Measurements from ENCODE around the gene SLC25A34.
"Not testable (repeated sequence)": the region's sequence is repeated elsewhere in the genome, so short reads cannot be mapped to it uniquely, and the experiment has no call there.

SLC25A34 gene

DNA sequence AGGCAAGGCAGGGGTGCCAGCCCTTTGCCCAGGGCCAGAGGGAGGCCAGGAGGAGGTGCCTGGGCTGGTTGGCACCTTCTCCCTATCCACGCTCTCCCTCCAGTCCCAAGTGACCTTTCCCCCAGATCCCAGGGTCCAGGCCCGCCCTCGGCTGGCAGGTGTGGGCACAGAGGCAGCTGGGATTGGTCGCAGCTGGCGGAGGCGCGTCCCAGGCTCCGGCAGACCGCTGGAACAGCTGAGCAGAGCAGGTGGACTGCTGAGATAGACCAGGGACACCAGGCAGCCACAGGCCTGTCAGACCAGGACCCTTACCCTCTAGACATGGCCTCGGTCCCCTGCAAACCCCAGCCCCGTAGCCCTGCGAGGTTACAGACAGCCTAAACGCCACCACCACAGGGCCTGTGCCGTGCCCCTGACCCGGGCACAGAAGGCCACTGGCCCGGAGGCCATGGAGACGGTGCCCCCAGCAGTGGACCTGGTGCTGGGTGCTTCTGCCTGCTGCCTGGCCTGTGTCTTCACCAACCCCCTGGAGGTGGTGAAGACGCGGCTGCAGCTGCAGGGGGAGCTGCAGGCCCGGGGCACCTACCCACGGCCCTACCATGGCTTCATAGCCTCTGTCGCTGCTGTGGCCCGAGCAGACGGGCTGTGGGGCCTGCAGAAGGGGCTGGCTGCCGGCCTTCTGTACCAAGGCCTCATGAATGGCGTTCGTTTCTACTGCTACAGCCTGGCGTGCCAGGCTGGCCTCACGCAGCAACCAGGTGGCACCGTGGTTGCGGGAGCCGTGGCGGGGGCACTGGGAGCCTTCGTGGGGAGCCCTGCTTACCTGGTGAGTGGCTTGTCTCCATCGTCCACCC, at the start of gene SLC25A34:
Gene SLC25A34 (plus strand): TSS at position 221 of the 854 bp plus-strand sequence. CDS start 228 bp downstream, at position 449.
- DNase-seq (ENCODE audit: low read depth, low spot score), result no peak

DNA sequence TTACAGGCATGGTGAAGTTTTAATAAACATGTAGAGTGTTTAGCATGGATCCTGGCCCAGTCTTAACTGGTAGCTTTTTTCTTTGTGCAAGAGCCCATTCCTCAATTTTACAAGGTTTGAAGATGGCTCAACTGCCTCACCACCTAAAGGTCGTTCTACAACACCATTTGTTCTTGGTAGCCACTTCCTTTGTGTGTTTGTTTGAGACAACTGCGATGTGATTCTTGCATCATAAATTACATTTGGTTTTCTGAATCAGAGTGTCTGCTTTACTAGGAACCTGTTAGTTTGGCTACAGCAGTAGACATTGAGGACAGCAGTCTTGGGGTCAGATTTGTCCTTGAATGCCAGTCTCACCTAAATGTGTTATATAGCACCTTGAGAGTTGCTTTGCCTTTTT, 48.6 kb upstream of the SLC25A34 start:
- no peak for DNase-seq (ENCODE audit: low read depth, low spot score)

DNA sequence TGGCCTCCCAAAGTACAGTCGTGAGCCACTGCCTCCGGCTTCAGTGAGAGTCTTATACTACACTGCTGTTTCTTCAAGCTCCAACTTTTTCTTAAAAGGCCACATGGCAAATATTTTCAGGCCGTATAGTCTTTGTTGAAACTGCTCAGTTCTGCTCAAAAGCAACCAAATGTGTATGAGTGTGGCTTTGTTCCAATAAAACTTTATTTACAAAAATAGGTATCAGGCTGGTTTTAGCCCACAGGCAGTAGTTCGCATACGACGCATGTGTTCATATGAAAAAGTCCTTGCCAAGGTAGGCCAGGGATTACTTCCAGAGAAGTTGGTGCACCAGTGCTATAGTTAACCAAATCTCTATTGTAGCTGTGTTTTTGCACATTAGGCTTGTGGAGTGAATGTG, 45.7 kb upstream of the SLC25A34 start:
- no peak for DNase-seq (ENCODE audit: low read depth, low spot score)

DNA sequence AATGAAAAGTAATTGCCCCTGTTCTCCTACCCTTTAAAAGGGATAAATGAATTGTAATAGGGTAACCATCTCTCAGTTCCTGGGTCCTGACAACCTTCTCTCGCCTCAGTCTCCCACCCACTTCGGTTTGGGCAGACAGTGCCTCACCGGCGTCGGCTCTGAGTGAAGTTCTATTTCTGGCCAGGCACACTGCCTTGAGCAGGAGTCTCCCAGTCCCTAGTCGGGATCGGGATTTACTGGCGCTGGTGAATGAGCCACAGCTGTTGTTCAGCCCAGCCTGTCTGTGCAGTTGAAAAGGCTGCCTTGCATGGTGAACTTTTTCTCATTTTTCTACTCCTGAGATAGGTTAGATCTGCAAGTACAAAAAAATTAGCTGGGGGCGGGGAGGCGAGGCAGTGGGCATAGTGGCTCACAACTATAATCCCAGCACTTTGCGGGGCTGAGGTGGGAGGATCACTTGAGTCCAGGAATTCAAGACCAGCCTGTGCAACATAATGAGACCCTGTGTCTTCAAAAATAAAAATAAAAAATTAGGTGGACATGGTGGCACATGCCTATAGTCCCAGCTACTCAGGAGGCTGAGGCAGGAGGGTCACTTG, 44.5 kb upstream of the SLC25A34 start:
- DNase-seq (ENCODE audit: low read depth, low spot score), result no peak

DNA sequence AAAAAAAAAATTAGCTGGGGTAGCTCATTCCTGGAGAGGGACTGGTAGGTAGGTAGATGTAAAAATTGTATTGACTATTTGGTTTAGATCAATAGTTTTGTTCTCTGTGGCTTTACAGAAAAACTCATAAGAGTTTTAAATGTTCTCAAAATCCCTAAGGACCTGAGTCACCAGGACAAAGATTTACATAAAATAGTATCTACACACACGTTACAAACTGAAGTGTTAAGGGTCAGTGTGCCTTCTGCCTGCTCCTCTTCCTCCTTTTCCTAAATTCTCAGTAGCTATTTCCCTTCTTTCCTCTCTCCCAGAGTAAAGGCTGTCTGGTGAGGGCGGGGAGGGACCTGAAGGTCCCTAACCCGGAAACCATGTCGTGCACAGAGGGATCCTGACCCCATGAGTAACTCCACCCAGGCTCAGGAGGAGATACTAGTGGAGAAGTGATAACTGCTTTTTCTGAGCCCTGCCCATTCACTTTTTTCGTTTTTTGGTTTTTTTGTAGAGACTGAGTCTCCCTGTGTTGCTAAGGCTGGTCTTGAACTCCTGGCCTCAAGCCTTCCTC, 43.9 kb upstream of the SLC25A34 start:
- no peak for DNase-seq (ENCODE audit: low read depth, low spot score)

DNA sequence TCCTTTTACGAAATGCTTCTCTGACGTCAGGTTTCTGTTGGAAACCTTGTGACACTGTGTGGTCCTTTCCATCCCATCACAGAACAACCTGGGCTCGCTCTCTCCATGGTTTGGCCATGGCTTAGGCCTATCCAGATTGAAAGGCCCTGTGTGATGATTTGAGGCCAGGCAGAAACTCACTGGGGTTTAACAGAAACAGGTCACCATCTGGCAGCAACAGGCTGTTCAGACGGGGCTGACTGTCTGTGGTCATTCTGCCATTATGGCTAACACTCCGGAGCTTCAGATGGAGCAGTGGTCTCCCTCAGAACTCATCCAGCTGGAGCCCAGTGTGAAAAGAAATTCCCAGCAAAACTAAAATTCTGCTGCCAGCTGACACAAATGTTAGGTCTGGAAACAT, 42.7 kb upstream of the SLC25A34 start:
- no peak for DNase-seq (ENCODE audit: low read depth, low spot score)

DNA sequence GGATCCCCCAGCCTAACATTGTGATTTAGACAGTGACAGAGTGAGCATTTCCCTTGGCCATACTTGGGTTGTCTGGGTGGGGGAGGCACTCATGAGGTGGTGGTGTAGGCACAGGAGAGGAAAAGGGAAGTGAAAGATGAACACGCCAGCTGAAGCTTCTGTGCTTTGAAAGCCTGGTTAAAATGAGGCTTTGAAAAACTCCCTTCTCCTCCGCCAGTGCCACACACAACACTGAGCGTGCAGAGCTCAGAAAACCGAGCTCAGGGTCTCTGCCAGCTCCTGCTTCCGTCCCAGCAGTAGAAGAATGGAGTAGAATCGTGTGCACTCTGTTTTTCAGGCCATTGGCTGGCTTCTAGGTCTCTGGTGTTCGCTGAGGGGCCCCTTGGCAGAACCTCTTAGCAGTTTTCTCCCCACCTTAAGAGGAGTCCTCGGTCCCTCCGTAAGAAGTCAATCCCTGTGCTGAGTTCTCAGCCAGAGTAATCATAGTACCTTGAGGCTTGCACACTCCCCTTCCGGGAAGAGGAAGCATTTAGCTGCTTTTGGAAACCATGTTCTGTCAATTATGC, 39.0 kb upstream of the SLC25A34 start:
- no peak for DNase-seq (ENCODE audit: low read depth, low spot score)

DNA sequence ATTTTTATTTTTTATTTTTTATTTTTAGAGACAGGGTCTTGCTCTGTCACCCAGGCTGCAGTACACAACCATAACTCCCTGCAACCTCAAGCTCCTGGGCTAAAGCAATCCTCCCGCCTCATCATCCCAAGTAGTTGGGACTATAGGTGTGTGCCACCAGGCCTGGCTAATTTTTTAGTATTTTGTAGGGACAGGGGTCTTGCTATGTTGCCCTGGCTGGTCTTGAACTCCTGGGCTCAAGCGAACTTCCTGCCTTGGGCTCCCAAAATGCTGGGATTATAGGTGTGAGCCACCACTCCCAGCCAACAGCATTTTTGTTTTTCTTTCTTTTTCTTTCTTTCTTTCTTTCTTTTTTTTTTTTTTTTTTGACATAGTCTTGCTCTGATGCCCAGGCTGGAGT, 37.9 kb upstream of the SLC25A34 start:
- no peak for DNase-seq (ENCODE audit: low read depth, low spot score)

DNA sequence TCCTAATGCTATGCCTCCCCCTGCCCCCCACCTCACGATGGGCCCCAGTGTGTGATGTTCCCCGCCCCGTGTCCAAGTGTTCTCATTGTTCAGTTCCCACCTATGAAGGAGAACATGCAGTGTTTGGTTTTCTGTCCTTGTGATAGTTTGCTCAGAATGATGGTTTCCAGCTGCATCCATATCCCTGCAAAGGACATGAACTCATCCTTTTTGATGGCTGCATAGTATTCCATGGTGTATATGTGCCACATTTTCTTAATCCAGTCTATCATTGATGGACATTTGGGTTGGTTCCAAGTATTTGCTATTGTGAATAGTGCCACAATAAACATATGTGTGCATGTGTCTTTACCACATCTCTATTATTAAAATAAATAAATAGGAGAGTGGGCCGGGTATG, 36.7 kb upstream of the SLC25A34 start:
- DNase-seq (ENCODE audit: low read depth, low spot score), result not testable (repeated sequence)

DNA sequence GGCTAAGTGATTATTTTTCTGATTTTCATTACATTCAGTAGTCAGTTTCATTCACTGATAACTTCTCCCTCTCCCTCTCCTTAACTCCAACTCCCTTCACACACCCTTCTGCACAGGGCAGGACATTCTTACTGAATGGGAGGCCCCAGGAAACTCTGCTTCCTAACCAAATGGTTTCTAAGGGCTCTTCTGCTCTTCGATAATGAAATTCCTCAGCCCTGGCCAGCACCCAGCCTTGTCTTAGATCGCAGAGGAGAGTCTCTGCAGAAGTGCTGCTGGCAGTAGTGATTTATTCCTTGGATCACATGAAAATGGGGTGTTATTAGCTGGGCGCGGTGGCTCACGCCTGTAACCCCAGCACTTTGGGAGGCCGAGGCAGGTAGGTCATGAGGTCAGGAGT, 35.5 kb upstream of the SLC25A34 start:
- no peak for DNase-seq (ENCODE audit: low read depth, low spot score)

DNA sequence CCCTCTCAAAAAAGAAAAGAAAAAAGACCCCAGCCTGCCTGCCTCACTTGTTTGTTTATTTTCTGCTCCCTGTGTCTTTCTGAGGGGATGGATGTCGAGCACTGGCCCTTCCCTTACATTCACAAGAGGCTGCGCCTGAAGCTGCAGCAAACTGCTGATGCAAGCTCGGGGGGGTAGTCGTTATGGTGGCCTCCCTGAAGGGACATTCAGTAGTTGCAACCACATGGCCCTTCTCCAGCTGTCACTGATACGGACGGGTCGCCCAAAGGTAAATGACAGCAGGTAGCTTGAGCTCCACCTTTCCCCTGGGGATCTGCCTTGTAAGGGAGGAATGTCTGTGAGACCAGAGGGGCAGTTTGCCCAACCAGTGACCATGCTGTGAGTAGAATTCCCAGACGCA, 34.3 kb upstream of the SLC25A34 start:
- no peak for DNase-seq (ENCODE audit: low read depth, low spot score)

DNA sequence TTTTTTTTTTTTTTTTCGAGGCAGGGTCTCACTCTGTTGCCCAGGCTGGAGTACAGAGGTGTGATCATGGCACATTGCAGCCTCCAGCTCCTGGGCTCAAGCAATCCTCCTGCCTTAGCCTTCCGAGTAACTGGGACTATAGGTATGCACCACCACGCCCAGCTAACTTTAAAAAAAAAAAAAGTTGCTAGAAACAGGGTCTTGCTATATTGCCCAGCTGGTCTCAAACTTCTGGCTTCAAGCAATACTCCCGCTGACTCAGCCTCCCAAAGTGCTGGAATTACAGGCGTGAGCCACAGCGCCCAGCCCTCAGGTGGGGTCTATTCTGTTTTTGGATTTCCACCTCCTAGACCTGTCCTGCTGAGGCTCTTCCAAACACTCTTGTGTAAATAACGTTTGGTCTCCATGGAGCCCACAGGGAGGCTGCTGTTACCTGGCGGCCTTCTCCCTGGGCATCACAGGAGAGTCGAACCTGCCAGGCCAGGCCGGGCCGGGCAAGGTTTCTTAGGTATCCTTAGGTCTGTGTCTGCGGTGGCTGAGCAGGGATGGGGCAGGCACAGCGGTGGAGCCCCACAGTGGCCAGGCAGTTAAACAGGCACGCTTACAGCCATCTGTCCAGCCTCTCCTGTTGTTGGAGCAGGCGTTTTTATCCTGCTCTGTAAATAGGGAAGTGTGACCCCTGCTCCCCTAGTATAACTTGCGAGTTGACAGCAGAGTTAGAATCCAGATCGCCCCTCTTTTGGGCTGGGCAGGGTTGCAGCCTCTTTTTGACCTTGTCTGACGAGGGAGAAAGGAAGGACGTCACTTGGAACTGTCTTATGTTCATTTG, 33.1 kb upstream of the SLC25A34 start:
- no peak for DNase-seq (ENCODE audit: low read depth, low spot score)

DNA sequence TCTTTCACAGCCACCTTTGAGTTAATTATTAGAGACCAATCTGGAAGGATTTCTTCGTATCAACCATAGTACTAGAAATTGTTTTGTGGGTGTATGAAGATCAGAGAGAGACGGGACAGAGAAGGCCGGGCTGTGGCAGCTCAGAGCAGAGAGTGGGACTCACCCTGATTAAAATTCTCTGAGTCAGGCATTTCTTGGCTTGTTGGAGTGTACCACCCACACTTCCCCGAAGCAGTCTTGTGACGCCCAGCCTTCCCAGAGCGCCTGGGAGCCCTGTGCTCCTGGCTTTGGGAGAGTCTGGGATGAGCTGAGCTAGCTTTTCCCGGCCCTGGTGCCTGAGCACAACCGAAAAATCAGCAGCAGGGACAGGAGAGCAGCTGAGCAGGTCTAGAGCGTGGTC, 32.5 kb upstream of the SLC25A34 start:
- DNase-seq (ENCODE audit: low read depth, low spot score), result no peak

DNA sequence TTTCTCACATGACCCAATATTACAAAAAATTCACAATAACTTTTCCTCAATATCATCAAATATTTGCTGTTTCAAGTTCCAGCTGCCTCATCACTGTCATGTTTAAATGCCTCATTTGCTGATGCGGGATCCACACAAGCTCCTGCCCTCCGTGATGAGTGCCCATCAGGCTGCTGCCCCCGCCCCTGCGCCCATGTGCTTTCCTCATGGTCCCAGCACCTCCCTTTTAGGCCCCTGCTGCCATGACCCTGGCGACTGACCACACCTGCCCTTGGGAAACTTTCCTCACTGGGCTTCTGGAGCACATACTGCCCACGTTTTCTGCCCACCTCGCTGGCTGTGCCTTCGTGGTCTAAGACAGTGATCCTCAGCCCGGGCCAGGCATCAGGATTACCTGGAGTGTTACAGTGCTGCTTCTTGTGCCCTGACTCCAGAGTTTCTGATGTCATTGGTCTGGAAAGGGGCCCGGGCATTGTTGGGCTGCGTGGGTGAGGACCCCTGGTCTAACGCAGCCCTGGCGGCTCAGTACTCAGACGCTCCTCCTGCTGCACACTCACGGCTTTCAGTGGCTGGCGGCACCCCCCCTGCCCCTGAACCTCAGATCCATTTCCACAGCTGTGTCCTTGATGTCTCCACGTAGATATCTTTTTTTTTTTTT, 31.4 kb upstream of the SLC25A34 start:
- no peak for DNase-seq (ENCODE audit: low read depth, low spot score)

DNA sequence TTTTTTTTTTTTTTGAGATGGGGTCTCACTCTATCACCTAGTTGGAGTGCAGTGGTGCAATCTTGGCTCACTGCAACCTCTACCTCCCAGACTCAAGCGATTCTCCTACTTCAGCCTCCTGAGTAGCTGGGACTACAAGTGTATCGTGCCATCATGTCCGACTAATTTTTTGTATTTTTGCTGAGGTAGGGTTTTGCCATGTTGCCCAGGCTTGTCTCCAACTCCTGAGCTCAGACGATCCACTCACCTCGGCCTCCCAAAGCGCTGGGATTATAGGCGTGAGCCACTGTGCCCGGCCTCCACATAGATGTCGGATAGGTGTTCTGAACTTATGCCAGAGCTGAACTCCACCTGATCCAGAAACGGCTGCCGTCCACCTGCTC, 30.9 kb upstream of the SLC25A34 start:
- DNase-seq (ENCODE audit: low read depth, low spot score), result no peak

DNA sequence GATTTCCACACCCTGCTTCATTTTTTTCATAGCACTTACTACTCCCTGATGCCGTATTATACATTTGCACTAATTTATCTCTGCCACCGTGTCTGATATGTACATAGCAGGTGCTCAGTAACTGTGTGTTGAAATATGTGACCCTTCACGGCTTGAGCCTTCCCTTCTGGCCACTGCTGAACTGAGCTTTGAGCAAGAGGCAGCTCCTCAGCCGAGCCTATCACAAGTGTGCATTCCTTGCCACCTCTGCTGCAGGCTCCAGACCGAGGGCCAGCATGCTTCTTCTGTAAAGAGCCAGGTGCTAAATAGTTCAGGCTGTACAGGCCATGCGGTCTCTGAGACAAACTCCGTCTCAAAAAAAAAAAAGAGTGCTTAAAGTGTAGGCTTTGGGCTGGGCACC, 29.3 kb upstream of the SLC25A34 start:
- no peak for DNase-seq (ENCODE audit: low read depth, low spot score)

DNA sequence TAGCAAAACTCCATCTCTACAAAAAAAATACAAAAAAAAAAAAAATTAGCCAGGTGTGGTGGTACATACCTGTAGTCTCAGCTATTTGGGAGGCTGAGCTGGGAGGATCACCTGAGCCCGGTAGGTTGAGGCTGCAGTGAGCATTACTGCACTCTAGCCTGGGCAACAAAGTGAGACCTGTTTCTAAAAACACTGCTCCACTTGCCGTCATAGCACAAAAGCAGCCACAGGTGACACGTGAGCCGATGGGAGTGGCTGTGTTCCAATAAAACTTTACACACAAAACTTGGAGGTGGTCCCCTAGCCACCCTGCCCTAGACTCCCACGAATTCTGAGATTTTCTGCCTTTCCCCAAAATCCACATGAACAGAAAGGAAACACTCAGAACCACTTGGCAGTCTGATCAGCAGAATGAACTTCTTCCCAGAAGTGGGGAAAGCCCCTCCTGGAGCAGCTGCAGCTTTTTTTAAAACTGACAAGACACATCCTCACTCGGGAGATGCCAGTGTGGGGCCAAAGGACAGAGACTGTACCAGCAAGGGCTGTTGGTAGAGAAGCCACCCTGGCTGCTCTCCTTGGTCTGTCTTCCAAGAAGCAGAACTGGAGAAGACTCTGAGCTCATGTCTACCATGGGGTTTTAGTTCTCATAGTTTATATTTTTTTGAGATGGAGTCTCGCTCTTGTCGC, 28.7 kb upstream of the SLC25A34 start:
- no peak for DNase-seq (ENCODE audit: low read depth, low spot score)

DNA sequence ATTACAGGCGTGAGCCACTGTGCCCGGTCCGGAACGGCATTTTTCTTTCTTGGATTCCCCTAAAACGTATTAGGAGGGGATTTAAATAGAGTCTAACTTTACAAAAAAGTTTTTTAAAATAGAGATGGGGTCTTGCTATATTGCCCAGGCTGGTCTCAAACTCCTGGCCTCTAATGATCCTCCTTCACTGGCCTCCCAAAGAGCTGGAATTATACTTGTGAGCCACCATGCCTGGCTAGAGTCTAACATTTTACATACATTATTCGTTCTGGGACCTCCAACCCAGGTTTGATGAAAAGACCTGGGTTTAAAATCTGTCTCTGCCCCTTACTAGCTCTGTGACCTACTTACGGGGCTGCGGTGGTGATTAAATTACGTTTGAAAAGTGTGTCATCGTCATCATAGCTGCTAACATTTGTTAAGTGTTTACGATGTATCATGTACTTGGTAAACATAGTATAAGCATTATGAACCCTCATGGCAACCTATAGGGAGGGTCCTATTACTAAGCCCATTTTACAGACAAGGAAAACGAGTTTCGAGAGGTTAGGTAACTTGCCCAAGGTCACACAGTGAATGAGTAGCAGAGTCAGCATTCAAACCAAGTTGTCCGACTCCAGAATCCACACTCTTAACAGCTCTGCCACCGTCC, 27.4 kb upstream of the SLC25A34 start:
- DNase-seq (ENCODE audit: low read depth, low spot score), result no peak

DNA sequence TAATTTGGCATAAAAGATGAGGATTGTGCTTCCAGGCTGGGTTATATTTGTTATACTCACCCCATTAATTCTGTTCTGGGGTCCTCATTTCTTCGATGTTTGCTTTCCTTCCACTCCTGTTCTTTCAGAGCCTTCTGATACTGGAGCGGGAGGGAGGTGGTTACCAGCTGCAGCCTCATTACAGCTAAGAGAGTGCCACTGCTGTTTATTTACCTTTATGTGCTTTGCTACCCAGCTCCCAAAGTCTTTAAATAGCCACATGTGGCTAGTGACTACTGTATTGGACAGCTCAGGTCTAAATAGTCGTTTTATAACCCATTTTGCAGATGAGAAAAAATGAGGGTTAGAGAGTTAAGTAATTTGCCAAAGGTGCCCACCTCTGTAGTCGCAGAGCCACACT, 26.8 kb upstream of the SLC25A34 start:
- DNase-seq (ENCODE audit: low read depth, low spot score), result no peak

DNA sequence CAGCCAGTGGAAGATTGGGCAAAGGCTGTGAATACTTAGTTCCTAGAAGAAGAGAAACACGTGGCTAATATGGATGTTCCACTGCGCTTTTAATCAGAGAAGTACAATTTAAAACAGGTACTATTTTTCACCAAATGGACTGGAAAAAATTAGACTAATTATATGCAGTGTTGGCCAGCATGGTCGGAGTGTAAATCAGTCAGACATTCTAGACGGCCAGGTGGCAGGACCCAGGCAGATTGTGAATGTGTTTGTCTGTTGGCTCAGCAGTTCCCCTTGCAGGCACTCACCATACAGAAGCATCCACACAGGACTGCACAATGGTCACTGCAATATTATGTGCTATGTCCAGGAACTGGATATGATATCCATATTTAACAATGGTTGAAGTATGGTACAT, 23.9 kb upstream of the SLC25A34 start:
- DNase-seq (ENCODE audit: low read depth, low spot score), result no peak

All from iPS DF 19.7 (cell line).